Fibroblast of lung (primary cell): ENCODE measurements around the gene CCNJL.

Experiments
- CTCF ChIP-seq, 2 donors: IDR thresholded peaks in 1 of 2; conservative IDR thresholded peaks in 1 of 2; 1 replicate in 1 of 2; 2 replicates in 1 of 2; pipeline ENCODE4 v1.5.1; 2011 to 2012; ENCODE audit warnings: low read length in 2 of 2, control low read depth in 1 of 2, inconsistent platforms in 1 of 2, low read depth in 1 of 2, mild to moderate bottlenecking in 1 of 2
- EZH2 ChIP-seq: IDR thresholded peaks from 2 replicates; pipeline ENCODE4 v1.5.1; 2012; ENCODE audit warnings: low read length, control low read depth, mild to moderate bottlenecking; ENCODE audit errors: missing control alignments

GRCh38 chr5:160360310-160360709 is 47.9 kb upstream of the CCNJL start:
- TF ChIP-seq CTCF (conservative IDR thresholded peaks at IDR 0.05 in 1 of 2, IDR thresholded peaks at IDR 0.05 in 1 of 2; ENCODE audit: low read depth in 1 of 2, low read length in 2 of 2), result no peak
- TF ChIP-seq EZH2, result no peak
